Suprapubic skin (tissue), 4 donors: ENCODE data around the gene ATP6V0E1. TPM values are rescaled to one million over a fixed set of nuclear protein-coding genes. Genes with fewer than 3 reads are reported as not detected.
A peak's percentile ranks its signal among the peaks of the same experiment; 100 is the strongest.

Experiments used
- DNase-seq, 2 donors: peaks; one replicate each; pipeline ENCODE4 v3.0.0-alpha.2; 2019; ENCODE audit warnings: low spot score in 2 of 2
- H3K27ac ChIP-seq: fragments of 200-600 bp; sonication (generic); one replicate; pipeline ENCODE4 v1.5.1; 2019
- H3K27me3 ChIP-seq: fragments of 200-600 bp; sonication (generic); one replicate; pipeline ENCODE4 v1.5.1; 2019
- H3K36me3 ChIP-seq: fragments of 200-600 bp; sonication (generic); one replicate; pipeline ENCODE4 v1.5.1; 2019
- H3K4me1 ChIP-seq: fragments of 200-600 bp; sonication (generic); one replicate; pipeline ENCODE4 v1.5.1; 2019
- H3K4me3 ChIP-seq: fragments of 200-600 bp; sonication (generic); one replicate; pipeline ENCODE4 v1.5.1; 2019; ENCODE audit warnings: mild to moderate bottlenecking
- H3K9me3 ChIP-seq: fragments of 200-600 bp; sonication (generic); one replicate; pipeline ENCODE4 v1.5.1; 2019
- CTCF ChIP-seq, 2 donors: fragments of 200-600 bp in 1 of 2; fragments of 450-650 bp in 1 of 2; sonication (generic) in 1 of 2; IDR thresholded peaks; one replicate each; pipeline ENCODE4 v1.5.1; 2016 to 2019; ENCODE audit warnings: antibody characterized with exemption in 2 of 2, mild to moderate bottlenecking in 1 of 2, moderate library complexity in 1 of 2
- EP300 ChIP-seq: sonication (generic); formaldehyde crosslinking; IDR thresholded peaks from one replicate; pipeline ENCODE4 v1.6.1; 2017; ENCODE audit warnings: antibody characterized with exemption
- POLR2A ChIP-seq, 2 donors: fragments of 450-650 bp; IDR thresholded peaks; one replicate each; pipeline ENCODE4 v1.6.1; 2017; ENCODE audit warnings: antibody characterized with exemption in 2 of 2, mild to moderate bottlenecking in 2 of 2, moderate library complexity in 2 of 2
- POLR2AphosphoS5 ChIP-seq, 3 donors: sonication (generic); formaldehyde crosslinking; IDR thresholded peaks; one replicate each; pipeline ENCODE4 v1.6.1; 2017; ENCODE audit warnings: antibody characterized with exemption in 3 of 3
- WGBS: methylation state at CpG from one replicate; pipeline ENCODE4 v1.1.5; 2018; 5-methylcytosine and 5-hydroxymethylcytosine counted together
- total RNA-seq, 4 donors: library from RNA; depleted of rRNA; stranded (reverse); fragments of >200 nt; gene quantifications; one replicate each; pipeline ENCODE4 v1.1.0, GENCODE V29; 2016

Gene ATP6V0E1
- total RNA-seq: 10 to 100 TPM; 73.7 to 91.3 (median 82.1) TPM

- peak; percentile 21 to 94 for TF ChIP-seq POLR2A (IDR thresholded peaks at IDR 0.05)
- peak; percentile 67 to 81 (median 80) for TF ChIP-seq POLR2AphosphoS5 (IDR thresholded peaks at IDR 0.05)
- TF ChIP-seq EP300: no peak
- WGBS: under 1% methylated on average over 33 of the region's 49 CpGs
These were observed at the start of gene ATP6V0E1 for GRCh38 chr5:172983542-172984243. Gene ATP6V0E1, plus strand, starts transcription at chr5:172983771. Its CDS starts 90 bp downstream, at chr5:172983861.

DNA sequence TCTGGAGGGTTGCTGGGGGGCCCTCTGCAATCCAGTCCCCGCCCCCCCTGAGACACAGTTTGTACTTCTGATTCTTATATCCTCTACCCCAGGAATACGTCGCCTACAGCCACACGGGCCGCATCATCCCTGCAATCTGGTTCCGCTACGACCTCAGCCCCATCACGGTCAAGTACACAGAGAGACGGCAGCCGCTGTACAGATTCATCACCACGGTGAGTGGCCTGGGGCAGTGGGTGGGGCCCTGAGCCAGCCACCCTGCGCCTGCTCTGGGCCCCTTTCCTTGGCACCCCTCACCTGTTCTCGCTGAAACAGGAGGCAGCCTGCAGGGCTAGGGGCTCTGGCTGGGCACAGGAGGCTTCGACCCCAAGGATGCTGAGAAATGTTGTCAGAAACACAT lies 48.5 kb upstream of the ATP6V0E1 start:
- Histone ChIP-seq H3K27ac (no peak overlapping the region), H3K4me1 (peaks cover 15% of the 10 kb centered on the region), H3K4me3 (no peak overlapping the region), H3K36me3 (peaks cover 48% of the 10 kb centered on the region), H3K27me3 (no peaks in the 10 kb centered on the region), H3K9me3 (no peaks in the 10 kb centered on the region)
- DNase-seq: no peak
- 84% methylated on average over 12 of the region's 14 CpGs for WGBS
- TF ChIP-seq POLR2A (IDR thresholded peaks at IDR 0.05) (no peak), POLR2AphosphoS5 (IDR thresholded peaks at IDR 0.05) (no peak), EP300 (no peak), CTCF (IDR thresholded peaks at IDR 0.05) (no peak)

More at GRCh38 chr5:172983542-172984243, at the start of gene ATP6V0E1:
- peak within 1 kb of the TSS; percentile 94 for H3K4me3 ChIP-seq
- H3K27me3 ChIP-seq: no peaks in the 10 kb centered on the region
- peaks cover 27% of the 10 kb centered on the region for H3K4me1 ChIP-seq
- no peaks in the 10 kb centered on the region for H3K9me3 ChIP-seq
- DNase-seq: peak; percentile 98
- H3K27ac ChIP-seq: peak within 1 kb of the TSS; percentile 98
- peaks cover 13% of the 10 kb centered on the region for H3K36me3 ChIP-seq

GRCh38 chr5:172936401-172936800 lies 47.2 kb upstream of the ATP6V0E1 start:
- Histone ChIP-seq H3K9me3 (no peaks in the 10 kb centered on the region), H3K27ac (no peak overlapping the region), H3K36me3 (peaks cover 49% of the 10 kb centered on the region), H3K4me3 (no peak overlapping the region), H3K4me1 (peaks cover 7% of the 10 kb centered on the region), H3K27me3 (no peaks in the 10 kb centered on the region)
- DNase-seq: no peak
- WGBS: 96% methylated on average over 5 of the region's 5 CpGs
- TF ChIP-seq EP300 (no peak), POLR2AphosphoS5 (IDR thresholded peaks at IDR 0.05) (no peak), CTCF (IDR thresholded peaks at IDR 0.05) (no peak), POLR2A (IDR thresholded peaks at IDR 0.05) (no peak)

- no peaks in the 10 kb centered on the region for H3K27me3 ChIP-seq
- H3K36me3 ChIP-seq: peaks cover 67% of the 10 kb centered on the region
- TF ChIP-seq CTCF (IDR thresholded peaks at IDR 0.05): no peak
- TF ChIP-seq POLR2AphosphoS5 (IDR thresholded peaks at IDR 0.05): no peak
- no peak for TF ChIP-seq POLR2A (IDR thresholded peaks at IDR 0.05)
- TF ChIP-seq EP300: no peak
- no peak for DNase-seq
- 80% methylated on average over 10 of the region's 10 CpGs for WGBS
- H3K9me3 ChIP-seq: no peaks in the 10 kb centered on the region
- H3K27ac ChIP-seq: no peak overlapping the region
- no peaks in the 10 kb centered on the region for H3K4me1 ChIP-seq
- no peak overlapping the region for H3K4me3 ChIP-seq
These were observed 44.5 kb upstream of the ATP6V0E1 start for GRCh38 chr5:172939071-172939470.

DNA sequence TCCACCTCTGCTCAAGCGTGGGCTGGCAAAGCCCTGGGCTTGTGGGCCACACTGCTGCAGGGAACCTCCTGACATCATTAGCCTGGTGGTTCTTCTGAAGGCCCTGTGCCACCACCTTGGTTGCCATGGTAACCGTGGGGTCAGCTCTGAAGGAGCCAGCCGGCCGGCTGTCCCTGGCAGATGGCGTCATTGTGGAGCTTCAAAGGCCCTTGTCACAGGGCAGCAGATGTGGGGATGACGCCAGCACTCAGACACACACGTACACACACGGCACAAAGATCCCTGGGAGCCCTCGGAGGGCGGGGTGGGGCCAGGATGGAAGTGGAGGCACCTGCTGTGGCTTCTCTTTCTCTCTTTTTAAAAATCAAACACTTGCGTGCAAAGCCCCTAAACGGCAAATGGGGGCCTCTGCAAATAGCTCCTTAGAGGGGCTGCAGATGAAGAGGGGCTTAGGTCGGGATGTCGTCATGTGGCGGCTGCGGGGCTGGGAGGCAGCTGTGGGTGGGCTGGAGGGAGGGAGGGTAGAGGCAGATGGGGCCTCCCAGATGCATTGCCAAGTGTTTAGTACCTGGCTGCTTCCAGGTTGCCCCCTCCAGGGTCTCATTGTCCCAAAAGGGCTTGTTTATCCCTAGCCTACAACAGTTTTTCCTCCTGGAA lies 43.8 kb upstream of the ATP6V0E1 start:
- Histone ChIP-seq H3K9me3 (no peaks in the 10 kb centered on the region), H3K4me3 (no peak overlapping the region), H3K27ac (no peak overlapping the region), H3K4me1 (no peaks in the 10 kb centered on the region), H3K27me3 (no peaks in the 10 kb centered on the region), H3K36me3 (peaks cover 62% of the 10 kb centered on the region)
- no peak for DNase-seq
- TF ChIP-seq EP300 (no peak), POLR2AphosphoS5 (IDR thresholded peaks at IDR 0.05) (no peak), CTCF (IDR thresholded peaks at IDR 0.05) (no peak), POLR2A (IDR thresholded peaks at IDR 0.05) (no peak)
- WGBS: 76% methylated on average over 16 of the region's 16 CpGs
